IMR-90 (cell line): ENCODE results near the gene PALMD.

Experiments used
- BHLHE40 ChIP-seq: fragments of 150-350 bp; IDR thresholded peaks from 2 replicates; pipeline ENCODE4 v1.6.1; 2016; ENCODE audit warnings: mild to moderate bottlenecking, low read depth, low read length
- FOS ChIP-seq: fragments of 150-350 bp; IDR thresholded peaks from 2 replicates; pipeline ENCODE4 v1.6.1; 2016; ENCODE audit warnings: low read depth, low read length
- MAZ ChIP-seq: IDR thresholded peaks from 2 replicates; pipeline ENCODE4 v1.6.1; 2012; ENCODE audit warnings: low read depth, mild to moderate bottlenecking, low read length, improper control_type of control experiment, moderate library complexity, borderline replicate concordance
- POLR2A ChIP-seq: IDR thresholded peaks from 2 replicates; pipeline ENCODE4 v1.6.1; 2012; ENCODE audit warnings: mild to moderate bottlenecking, low read depth, low read length
- RAD21 ChIP-seq: IDR thresholded peaks from 2 replicates; pipeline ENCODE4 v1.6.1; 2012; ENCODE audit warnings: low read length, improper control_type of control experiment
- RFX5 ChIP-seq: IDR thresholded peaks from 2 replicates; pipeline ENCODE4 v1.8.0; 2012; ENCODE audit warnings: low read depth, mild to moderate bottlenecking, low read length, moderate library complexity
- SMC3 ChIP-seq: fragments of 150-350 bp; IDR thresholded peaks from 2 replicates; pipeline ENCODE4 v1.6.1; 2016; ENCODE audit warnings: low read depth, mild to moderate bottlenecking, antibody characterized with exemption, low read length, moderate library complexity
- TF ChIP-seq, protein P1 (sequence below): conservative IDR thresholded peaks from 2 replicates; pipeline ENCODE4 v1.5.1; 2012; ENCODE audit warnings: mild to moderate bottlenecking, low read depth, low read length, improper control_type of control experiment
- TF ChIP-seq, protein P2 (sequence below): fragments of 150-350 bp; IDR thresholded peaks from 2 replicates; pipeline ENCODE4 v1.6.1; 2017; ENCODE audit warnings: mild to moderate bottlenecking, antibody characterized with exemption, low read length, low read depth

DNA sequence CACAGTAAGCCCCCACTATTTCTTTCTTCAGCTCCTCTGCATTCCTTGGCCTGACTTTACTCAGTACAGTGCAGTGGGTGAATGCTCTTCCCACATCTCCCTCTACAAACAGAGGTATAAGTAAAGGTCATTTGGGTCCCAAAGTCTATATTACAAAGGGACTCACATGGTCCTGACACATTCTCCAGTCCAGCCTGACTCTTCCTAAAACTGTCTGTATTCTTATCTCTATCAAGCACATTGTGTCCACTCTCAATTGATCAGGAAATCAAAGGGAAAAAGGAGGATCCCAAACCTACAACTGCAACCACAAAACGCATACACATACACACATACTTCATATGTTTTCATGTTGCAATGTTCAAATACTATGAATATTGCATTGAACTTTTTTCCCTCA, 71.1 kb downstream of the PALMD start:
- TF ChIP-seq, protein P1, sequence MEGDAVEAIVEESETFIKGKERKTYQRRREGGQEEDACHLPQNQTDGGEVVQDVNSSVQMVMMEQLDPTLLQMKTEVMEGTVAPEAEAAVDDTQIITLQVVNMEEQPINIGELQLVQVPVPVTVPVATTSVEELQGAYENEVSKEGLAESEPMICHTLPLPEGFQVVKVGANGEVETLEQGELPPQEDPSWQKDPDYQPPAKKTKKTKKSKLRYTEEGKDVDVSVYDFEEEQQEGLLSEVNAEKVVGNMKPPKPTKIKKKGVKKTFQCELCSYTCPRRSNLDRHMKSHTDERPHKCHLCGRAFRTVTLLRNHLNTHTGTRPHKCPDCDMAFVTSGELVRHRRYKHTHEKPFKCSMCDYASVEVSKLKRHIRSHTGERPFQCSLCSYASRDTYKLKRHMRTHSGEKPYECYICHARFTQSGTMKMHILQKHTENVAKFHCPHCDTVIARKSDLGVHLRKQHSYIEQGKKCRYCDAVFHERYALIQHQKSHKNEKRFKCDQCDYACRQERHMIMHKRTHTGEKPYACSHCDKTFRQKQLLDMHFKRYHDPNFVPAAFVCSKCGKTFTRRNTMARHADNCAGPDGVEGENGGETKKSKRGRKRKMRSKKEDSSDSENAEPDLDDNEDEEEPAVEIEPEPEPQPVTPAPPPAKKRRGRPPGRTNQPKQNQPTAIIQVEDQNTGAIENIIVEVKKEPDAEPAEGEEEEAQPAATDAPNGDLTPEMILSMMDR = no peak
- TF ChIP-seq MAZ (no peak), POLR2A (no peak), BHLHE40 (no peak), RAD21 (no peak), RFX5 (no peak), SMC3 (no peak), FOS (no peak)
- TF ChIP-seq, protein P2, sequence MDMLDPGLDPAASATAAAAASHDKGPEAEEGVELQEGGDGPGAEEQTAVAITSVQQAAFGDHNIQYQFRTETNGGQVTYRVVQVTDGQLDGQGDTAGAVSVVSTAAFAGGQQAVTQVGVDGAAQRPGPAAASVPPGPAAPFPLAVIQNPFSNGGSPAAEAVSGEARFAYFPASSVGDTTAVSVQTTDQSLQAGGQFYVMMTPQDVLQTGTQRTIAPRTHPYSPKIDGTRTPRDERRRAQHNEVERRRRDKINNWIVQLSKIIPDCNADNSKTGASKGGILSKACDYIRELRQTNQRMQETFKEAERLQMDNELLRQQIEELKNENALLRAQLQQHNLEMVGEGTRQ = no peak
